ENCODE data around the gene PDK2.

Gene PDK2

DNA sequence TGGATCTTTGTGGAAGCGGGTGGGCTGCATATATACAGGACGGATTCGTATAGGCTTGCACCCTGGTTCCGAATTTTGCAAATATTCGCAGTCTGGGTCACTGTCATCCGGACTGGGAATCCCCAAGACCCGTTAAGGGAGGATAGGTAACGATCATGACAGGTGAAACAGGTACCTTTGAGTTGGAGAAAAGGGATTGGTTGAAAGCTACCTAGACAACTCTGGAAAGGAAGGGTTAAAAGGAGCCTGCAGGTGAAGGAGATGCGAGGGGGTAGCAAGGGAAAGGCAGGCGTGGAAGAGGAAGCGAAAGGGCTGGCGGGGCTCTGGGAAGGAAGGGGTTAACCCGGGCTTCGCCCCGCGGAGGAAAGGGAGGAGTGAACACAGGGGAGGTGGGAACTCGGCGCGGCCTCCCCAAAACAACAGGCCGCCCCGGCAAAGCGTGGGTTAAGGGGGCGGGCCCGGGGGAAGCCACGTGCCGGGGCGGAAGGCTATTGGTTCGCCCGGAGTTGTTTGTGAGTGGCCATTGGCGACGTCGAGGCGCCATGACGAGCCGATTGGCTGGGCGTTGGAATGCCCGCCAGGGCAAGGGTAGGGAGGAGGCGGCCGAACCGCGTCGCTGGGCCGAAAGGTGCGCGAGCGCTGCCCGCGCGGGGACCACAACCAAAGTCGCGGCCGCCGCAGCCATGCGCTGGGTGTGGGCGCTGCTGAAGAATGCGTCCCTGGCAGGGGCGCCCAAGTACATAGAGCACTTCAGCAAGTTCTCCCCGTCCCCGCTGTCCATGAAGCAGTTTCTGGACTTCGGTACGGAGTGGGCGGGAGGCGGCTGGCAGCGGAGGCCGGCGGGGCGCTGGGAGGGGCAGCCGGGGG lies at the start of gene PDK2:
PDK2 (plus strand) TSS at position 599 of the 867 bp plus-strand sequence; CDS start at position 684, 85 bp downstream.
- peak; percentile 80 for DNase-seq

- DNase-seq, result no peak
These were observed 49.0 kb upstream of the PDK2 start for GRCh38 chr17:50046179-50046578.

DNA sequence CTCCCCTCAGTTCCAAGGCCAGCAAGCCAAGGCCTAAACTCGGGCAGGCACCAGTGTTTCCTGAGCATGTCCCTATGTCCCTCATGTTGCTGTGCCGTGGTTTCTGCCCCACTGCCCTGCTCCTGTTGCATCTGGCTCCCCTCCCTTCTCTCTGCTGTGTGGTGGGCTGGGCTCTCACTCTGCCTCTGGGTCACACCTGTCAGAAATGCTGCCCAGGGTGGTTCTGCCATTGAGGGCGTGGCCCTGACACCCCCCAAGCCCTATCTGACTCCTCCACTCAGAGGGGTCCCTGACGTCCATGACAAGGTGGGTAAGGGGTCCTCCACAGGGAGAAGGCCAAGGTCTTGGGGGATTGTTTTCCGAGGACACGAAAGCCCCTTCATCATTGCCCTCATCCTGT lies 48.5 kb upstream of the PDK2 start:
- no peak for DNase-seq

DNA sequence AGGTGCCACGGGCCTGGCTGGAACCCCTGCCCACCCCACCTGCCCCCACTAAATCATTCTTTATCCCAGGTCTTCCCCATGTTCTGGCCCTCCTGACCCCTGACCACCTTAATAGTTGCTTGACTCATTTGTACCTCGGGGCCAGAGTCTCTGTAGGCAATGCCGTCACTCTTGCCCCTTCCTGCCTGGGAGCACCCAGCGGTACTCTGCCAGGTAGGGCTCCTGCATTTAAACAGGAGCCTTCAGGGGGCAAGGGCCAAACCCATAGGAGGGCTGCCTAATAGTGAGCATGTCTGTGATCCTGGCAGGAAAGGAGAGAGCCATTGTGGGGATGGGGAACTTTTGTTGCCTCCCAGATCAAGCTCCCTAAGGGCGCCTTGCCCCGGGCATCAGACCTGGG lies 48.1 kb upstream of the PDK2 start:
- no peak for DNase-seq

DNA sequence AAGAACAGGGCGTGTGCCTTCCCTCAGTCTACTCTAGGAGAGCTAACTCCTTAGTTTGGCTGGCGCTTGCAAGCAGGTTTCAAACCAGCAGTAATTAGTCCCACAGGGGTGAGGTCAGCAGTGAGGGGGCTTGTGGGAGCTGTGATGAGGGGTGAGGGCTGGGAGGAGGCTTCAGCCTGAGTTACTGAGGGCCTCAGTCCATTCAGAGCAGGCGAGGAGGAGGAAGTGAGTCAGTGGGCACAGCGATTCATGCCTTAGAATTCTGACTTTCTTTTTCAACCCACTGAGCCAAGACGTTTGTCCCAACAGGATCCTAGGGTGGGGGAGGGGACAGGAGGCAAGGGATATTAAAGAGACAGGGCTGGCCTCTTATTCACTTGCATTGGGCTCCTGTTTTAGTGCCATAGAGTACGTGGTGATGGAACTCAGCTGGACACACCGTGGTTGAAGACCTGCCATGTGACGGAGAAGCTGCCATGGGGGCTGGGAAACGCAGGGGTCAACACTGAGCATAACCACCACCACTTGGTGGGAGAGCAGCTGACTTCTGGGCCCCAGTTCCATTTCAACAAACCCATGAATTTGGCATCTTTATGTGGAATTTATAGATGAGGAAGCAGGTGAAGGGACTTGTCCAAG lies 47.5 kb upstream of the PDK2 start:
- DNase-seq, result no peak

- DNase-seq, result no peak
These were observed 46.9 kb upstream of the PDK2 start for GRCh38 chr17:50048146-50048720.

DNA sequence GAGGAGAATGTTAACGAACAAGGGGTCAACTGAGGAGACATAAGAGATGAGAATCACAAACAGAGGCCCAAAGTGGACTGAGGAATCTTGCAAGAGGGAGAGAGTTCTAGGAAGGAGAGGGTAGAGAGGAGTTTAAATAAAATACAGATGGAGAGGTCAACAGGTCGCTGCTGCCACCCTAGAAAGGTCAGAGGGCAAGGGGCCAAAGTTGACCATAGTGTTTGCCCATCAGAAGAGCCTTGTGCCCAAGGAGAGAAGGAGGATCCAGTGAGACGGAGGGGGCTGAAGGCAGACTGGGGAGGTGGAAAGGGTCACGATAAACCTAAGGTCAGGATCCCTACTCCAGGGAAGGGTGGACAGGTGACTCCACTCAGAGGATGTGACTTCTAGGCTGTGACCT lies 46.2 kb upstream of the PDK2 start:
- no peak for DNase-seq

GRCh38 chr17:50049636-50050035 lies 45.5 kb upstream of the PDK2 start:
- DNase-seq, result no peak

DNA sequence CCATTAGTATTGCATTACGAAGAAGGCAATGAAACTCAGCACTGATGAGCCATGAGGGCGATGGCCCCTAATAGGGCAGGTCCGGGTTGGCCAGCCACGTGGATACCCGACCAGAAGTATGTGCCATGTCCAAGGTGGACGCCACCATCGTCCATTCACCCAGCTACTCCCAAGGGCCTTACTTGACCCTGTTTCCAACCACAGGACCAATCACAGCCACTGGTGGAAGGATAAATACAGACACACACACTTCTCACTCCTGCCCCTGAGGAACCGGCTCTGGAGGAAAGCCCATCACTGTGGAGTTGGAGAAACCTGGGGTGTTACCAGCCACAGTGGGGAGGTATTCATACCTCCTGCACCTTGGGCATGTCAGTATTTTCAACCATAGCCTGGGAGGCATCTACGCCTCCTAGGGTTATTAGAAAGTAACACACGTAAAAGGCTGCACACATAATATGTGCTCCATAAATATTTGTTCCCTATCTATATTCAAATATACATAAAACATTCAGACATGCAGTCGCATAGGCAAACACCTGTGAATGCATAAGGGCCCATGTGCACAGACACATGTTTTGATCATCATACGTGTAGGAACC lies 44.6 kb upstream of the PDK2 start:
- no peak for DNase-seq

DNA sequence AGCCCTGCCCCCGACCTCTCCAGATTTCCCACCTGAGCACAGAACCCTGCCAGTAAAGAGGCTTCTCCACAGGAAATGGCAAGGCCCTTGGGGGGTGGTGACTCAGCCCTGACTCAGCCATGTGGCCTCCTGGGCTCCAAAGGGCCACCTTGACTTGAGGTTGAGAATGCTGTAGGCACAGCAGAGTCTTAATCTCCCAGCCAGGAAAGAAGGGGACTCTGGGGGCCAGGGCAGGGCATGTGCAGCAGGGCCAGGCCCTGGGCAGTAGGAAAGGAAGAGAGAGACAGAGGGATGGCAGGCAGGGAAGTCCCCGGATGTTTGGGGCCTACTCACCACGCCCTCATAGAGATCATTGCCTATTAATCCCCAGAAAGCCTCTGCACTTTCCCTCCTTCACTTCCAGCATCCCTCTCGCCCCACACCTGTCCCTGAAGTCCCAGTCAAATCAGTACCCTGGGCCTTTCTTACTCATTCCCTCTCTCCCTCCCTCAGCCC lies 44.0 kb upstream of the PDK2 start:
- DNase-seq, result no peak

- DNase-seq, result no peak
These were observed 43.5 kb upstream of the PDK2 start for GRCh38 chr17:50051606-50052005.

DNA sequence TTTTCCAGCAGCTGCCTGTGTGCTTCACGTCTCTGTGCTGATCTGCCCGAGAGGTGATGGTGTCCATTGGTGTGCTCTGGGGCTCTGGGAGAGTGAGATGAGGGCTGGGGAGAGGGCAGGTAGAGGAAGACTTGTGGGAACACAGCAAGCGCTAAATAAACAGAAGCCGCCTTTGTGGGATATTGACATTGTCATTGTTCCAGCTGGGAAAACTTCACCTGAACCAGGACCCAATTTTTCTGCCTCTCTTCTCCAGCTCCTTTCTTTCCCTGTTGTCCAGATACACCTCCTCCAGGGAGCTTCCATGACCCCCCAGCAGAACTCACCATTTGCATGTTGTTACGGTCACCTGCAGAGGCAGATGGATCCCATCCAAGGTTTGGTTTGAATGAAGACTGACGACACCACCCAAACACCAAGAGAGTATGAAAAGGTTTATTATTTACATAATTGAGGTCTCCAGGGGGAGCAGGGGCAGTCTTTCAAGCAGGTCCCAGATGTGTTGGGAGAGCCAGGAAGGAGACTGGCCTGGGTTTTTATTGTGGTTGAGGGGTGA lies 42.8 kb upstream of the PDK2 start:
- peak; percentile 67 for DNase-seq

- DNase-seq, result peak; percentile 25
These were observed 42.1 kb upstream of the PDK2 start for GRCh38 chr17:50052822-50053653.

DNA sequence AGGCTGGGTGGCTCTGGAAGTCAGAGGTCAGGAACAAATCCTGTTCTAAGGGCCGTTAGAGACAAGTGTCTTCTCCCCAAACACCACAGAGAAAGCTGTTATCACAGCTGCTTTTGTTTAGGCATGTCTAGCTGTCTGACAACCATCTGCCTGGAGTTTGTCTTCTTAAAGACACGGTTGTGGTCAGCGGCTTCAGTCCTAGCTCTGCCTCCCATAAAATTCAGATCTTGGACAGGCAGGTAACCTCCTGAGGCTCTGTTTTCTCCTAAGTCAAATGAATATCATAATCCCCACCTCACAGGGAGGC lies 41.5 kb upstream of the PDK2 start:
- no peak for DNase-seq

DNA sequence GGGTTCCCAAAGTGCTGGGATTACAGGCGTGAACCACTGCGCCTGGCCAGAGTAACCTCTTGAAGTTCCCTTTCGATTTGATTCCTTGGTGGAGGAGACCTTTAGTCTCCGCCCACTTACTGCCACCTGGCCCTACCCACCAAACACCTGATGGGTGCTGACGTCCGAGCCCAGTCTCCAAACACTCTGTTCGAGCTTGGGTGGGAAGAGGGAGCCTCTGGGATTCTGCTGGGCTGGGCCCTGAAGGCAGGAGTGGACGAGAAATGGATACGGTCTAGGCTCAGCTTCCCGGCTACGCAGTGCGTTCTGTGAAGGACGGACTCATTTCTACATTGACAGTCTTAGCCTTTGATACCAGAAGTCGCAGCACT lies 40.1 kb upstream of the PDK2 start:
- DNase-seq, result peak; percentile 77

GRCh38 chr17:50055426-50056216 lies 39.5 kb upstream of the PDK2 start, which contains the start of gene ITGA3:
Gene ITGA3, plus strand, starts transcription at chr17:50056110. Its CDS starts 330 bp downstream, at chr17:50056440.
- peak; percentile 80 for DNase-seq

- DNase-seq, result peak; percentile 44
These were observed 38.8 kb upstream of the PDK2 start for GRCh38 chr17:50056217-50056960.

- DNase-seq, result no peak
These were observed 38.2 kb upstream of the PDK2 start for GRCh38 chr17:50056961-50057330.

DNA sequence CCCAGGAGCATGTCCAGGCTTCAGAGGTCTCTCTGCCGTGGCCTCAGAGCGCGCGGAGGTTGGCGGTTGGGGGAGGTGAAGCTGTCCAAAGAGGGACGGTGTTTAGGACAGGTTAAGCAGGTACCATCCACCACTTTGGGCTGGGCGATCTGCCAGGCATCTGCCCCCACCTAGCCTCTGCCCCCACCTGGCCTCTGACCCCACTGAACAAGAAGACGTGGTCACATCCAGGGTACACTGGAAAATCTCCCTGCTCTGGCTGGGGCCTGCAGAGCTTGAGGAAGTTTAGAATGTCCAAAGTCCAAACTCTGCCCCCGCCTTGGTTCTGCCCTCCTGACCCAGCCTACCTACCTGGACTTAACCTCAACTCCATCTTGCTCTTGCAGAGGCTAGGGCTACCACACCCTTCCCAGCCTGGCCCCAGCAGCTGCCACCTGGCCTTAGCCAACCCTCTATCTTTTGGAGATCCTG lies 37.6 kb upstream of the PDK2 start:
- DNase-seq, result no peak

- DNase-seq, result no peak
These were observed 36.7 kb upstream of the PDK2 start for GRCh38 chr17:50058296-50058953.

All from NCI-H748 treated with DMSO at 0.1 percent for 48 hours (cell line).